Nephron (organoid): ENCODE measurements around the gene H2BK1.

Experiments used
- H3K27ac Mint-ChIP-seq, 3 experiments: 2 replicates each; pipeline ENCODE4 v1.8.0; 2020; ENCODE audit warnings: mixed read lengths in 3 of 3, mild to moderate bottlenecking in 2 of 3, moderate library complexity in 1 of 3
- H3K27me3 Mint-ChIP-seq: 2 replicates; pipeline ENCODE4 v1.8.0; 2021; ENCODE audit warnings: low read depth, mild to moderate bottlenecking, moderate library complexity, mixed read lengths
- H3K36me3 Mint-ChIP-seq: 2 replicates; pipeline ENCODE4 v1.8.0; 2020; ENCODE audit warnings: low read depth, mixed read lengths
- H3K4me1 Mint-ChIP-seq: 2 replicates; pipeline ENCODE4 v1.8.0; 2020; ENCODE audit warnings: mixed read lengths
- H3K4me3 Mint-ChIP-seq, 3 experiments: 2 replicates each; pipeline ENCODE4 v1.8.0; 2020; ENCODE audit warnings: mild to moderate bottlenecking in 3 of 3, mixed read lengths in 3 of 3, moderate library complexity in 2 of 3
- H3K9me3 Mint-ChIP-seq: 2 replicates; pipeline ENCODE4 v1.8.0; 2020; ENCODE audit warnings: mixed read lengths
- CTCF ChIP-seq, 3 experiments: fragments of 200-600 bp; sonication (generic); IDR thresholded peaks; one replicate each; pipeline ENCODE4 v1.5.0; 2021; ENCODE audit warnings: antibody characterized with exemption in 3 of 3; ENCODE audit not compliant: unreplicated experiment in 3 of 3

Gene H2BK1

DNA sequence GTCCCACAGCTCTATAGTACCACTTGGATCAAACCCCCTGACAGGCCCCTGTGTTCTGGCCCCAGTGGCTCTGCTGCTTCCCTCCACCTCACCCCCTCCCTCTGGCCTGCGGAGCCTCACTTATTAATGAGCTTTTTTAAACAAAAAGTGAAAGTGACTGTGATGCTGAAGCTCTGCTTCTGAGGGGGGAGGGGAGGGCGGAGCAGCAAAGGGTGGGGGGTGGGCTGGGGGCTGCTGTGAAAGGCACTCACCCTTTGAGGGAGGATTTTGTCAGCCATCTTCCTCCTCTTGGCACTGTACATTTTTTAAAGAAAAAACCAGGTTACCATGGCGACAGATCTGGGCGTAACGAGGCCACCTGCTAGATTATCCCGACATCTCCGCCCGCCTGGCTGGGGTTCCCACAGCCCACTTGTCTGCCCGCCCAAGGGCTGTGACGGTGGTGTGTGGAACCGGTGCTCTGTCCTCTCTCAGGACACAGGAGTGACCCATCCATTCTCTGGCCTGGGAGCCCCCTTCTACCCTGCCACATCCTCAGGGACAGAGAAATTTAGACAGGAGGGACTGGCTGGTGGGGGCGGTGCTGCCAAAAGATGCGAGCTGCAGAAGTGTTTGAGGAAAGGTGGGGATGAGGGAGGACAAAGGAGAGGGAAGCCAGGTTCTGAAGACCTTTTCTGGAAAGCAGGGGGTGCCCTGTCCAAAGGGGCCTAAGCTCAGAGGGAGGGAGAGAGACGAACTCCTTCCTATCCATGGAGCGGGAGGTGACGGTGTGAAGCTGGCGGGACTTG, 33.3 kb upstream of the H2BK1 start:
- H3K27me3 Mint-ChIP-seq, result no peaks in the 10 kb centered on the region
- TF ChIP-seq CTCF (IDR thresholded peaks at IDR 0.05; ENCODE audit: unreplicated experiment in 3 of 3), result no peak
- peak overlapping the region in 1 of 3 experiments; percentile 64 for H3K27ac Mint-ChIP-seq
- H3K9me3 Mint-ChIP-seq, result no peaks in the 10 kb centered on the region
- peak overlapping the region in 2 of 3 experiments; percentile 73 to 78 for H3K4me3 Mint-ChIP-seq
- peaks cover 25% of the 10 kb centered on the region for H3K36me3 Mint-ChIP-seq
- H3K4me1 Mint-ChIP-seq, result peaks cover 28% of the 10 kb centered on the region

GRCh38 chr7:151243045-151243349, 32.7 kb upstream of the H2BK1 start:
- peaks cover 25% of the 10 kb centered on the region for H3K36me3 Mint-ChIP-seq
- no peaks in the 10 kb centered on the region for H3K27me3 Mint-ChIP-seq
- H3K4me1 Mint-ChIP-seq, result peaks cover 28% of the 10 kb centered on the region
- no peak overlapping the region for H3K4me3 Mint-ChIP-seq
- no peaks in the 10 kb centered on the region for H3K9me3 Mint-ChIP-seq
- no peak for TF ChIP-seq CTCF (IDR thresholded peaks at IDR 0.05; ENCODE audit: unreplicated experiment in 3 of 3)
- no peak overlapping the region for H3K27ac Mint-ChIP-seq

- Mint-ChIP-seq H3K4me3 (no peak overlapping the region), H3K36me3 (peaks cover 25% of the 10 kb centered on the region), H3K27ac (no peak overlapping the region), H3K4me1 (peaks cover 28% of the 10 kb centered on the region), H3K27me3 (no peaks in the 10 kb centered on the region), H3K9me3 (no peaks in the 10 kb centered on the region)
- TF ChIP-seq CTCF (IDR thresholded peaks at IDR 0.05; ENCODE audit: unreplicated experiment in 3 of 3), result no peak
These were observed 32.1 kb upstream of the H2BK1 start for GRCh38 chr7:151242159-151243044.

DNA sequence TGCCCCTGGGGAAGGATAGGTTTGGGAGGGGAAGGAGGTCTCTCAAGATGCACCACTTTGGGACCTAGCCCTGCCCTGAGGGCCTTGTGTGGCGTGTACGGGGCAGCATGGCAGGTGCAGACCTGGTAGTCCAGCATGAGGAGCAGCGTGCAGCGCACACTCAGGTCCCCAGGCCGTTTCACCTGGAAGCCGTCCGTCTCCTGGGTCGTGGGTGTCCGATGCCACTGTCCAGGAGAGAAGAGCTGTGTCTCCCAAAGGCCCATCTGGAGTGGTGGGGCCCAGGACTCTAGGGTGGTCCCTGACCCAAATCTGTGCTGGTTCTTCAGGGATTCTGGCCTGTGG, 31.4 kb upstream of the H2BK1 start:
- Mint-ChIP-seq H3K4me3 (no peak overlapping the region), H3K27me3 (no peaks in the 10 kb centered on the region)

GRCh38 chr7:151240942-151241754, 30.9 kb upstream of the H2BK1 start:
- peaks cover 29% of the 10 kb centered on the region for H3K36me3 Mint-ChIP-seq
- H3K27ac Mint-ChIP-seq, result no peak overlapping the region
- TF ChIP-seq CTCF (IDR thresholded peaks at IDR 0.05; ENCODE audit: unreplicated experiment in 3 of 3), result no peak
- H3K4me3 Mint-ChIP-seq, result no peak overlapping the region
- peaks cover 18% of the 10 kb centered on the region for H3K4me1 Mint-ChIP-seq
- no peaks in the 10 kb centered on the region for H3K27me3 Mint-ChIP-seq
- no peaks in the 10 kb centered on the region for H3K9me3 Mint-ChIP-seq

More for the DNA sequence above, 31.4 kb upstream of the H2BK1 start:
- Mint-ChIP-seq H3K4me1 (peaks cover 24% of the 10 kb centered on the region), H3K27ac (no peak overlapping the region), H3K36me3 (peaks cover 28% of the 10 kb centered on the region), H3K9me3 (no peaks in the 10 kb centered on the region)
- no peak for TF ChIP-seq CTCF (IDR thresholded peaks at IDR 0.05; ENCODE audit: unreplicated experiment in 3 of 3)
